HEK293T (cell line): ENCODE measurements around the gene KMT2A.

Experiments
- BHLHE40 ChIP-seq: fragments of 450-650 bp; IDR thresholded peaks from 2 replicates; pipeline ENCODE4 v1.6.1; 2016; ENCODE audit warnings: mild to moderate bottlenecking, moderate library complexity, borderline replicate concordance
- FOXA1 ChIP-seq: fragments of 450-650 bp; IDR thresholded peaks from 2 replicates; pipeline ENCODE4 v1.6.1; 2016; ENCODE audit warnings: mild to moderate bottlenecking
- FOXK2 ChIP-seq: fragments of 450-650 bp; IDR thresholded peaks from 2 replicates; pipeline ENCODE4 v1.6.1; 2016; ENCODE audit warnings: mild to moderate bottlenecking
- FOXM1 ChIP-seq: fragments of 450-650 bp; IDR thresholded peaks from 2 replicates; pipeline ENCODE4 v1.6.1; 2017; ENCODE audit warnings: mild to moderate bottlenecking, borderline replicate concordance
- HDGF ChIP-seq: fragments of 450-650 bp; IDR thresholded peaks from 2 replicates; pipeline ENCODE4 v1.6.1; 2017; ENCODE audit warnings: antibody characterized with exemption, borderline replicate concordance
- L3MBTL2 ChIP-seq: fragments of 450-650 bp; conservative IDR thresholded peaks from 2 replicates; pipeline ENCODE4 v1.6.1; 2016; ENCODE audit warnings: mild to moderate bottlenecking
- NFRKB ChIP-seq: fragments of 450-650 bp; IDR thresholded peaks from 2 replicates; pipeline ENCODE4 v1.6.1; 2016; ENCODE audit warnings: mild to moderate bottlenecking, moderate library complexity
- SP1 ChIP-seq: fragments of 450-650 bp; IDR thresholded peaks from 2 replicates; pipeline ENCODE4 v1.6.1; 2017
- SUZ12 ChIP-seq: fragments of 450-650 bp; IDR thresholded peaks from 2 replicates; pipeline ENCODE4 v1.6.1; 2016; ENCODE audit warnings: mild to moderate bottlenecking

DNA sequence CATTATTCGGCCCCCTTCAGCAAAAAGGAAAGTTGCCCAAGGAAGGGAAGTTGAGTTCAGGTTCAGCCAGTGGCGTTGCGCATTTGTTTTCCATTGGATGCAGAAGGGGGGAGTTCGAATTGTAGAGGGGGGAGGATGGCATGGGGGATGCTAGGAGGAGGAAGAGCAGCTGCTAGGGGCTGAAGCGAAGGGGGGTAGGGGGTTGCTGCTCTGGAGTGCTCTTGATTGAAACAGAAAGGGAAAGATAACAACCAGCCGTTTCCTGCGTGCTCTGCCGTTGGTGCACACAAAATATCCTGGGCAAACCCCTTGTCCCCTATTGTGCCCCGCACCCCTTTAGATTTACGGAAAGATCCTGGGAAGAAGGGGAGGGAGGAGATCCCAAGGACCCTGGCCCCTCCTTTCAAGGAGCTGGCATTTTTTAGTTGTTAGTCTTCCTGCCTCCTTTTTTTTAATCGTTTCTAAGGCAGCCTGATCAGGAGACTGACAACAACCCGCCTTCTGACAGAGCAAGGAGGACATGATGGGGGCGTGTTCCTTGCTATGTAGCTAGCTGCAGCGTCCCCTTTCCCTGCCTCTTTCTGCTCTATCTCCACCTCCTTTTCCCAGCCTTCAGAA lies 2.1 kb downstream of the KMT2A start:
- TF ChIP-seq L3MBTL2 (no peak), BHLHE40 (no peak), FOXM1 (no peak), SP1 (no peak), HDGF (no peak), NFRKB (no peak), SUZ12 (no peak), FOXK2 (no peak), FOXA1 (no peak)
